HepG2 (cell line): ENCODE data around the gene RNF149. TPM values are rescaled to one million over a fixed set of nuclear protein-coding genes. Genes with fewer than 3 reads are reported as not detected.

Experiments
- ARID2 ChIP-seq: sonication (generic); formaldehyde crosslinking; IDR thresholded peaks from 2 replicates; pipeline ENCODE4 v1.8.1; 2022; ENCODE audit warnings: mild to moderate bottlenecking, missing genetic modification reagents, borderline replicate concordance
- ATF7-NPFF ChIP-seq: sonication (generic); formaldehyde crosslinking; IDR thresholded peaks from 2 replicates; pipeline ENCODE4 v1.8.1; 2023; ENCODE audit warnings: mild to moderate bottlenecking, low read depth, missing genetic modification reagents, moderate library complexity
- CAMTA2 ChIP-seq: sonication (generic); formaldehyde crosslinking; IDR thresholded peaks from 2 replicates; pipeline ENCODE4 v1.4.0; 2020; ENCODE audit warnings: mild to moderate bottlenecking, missing genetic modification reagents, borderline replicate concordance
- CREBL2 ChIP-seq: sonication (generic); formaldehyde crosslinking; IDR thresholded peaks from 2 replicates; pipeline ENCODE4 v1.8.1; 2023; ENCODE audit warnings: missing genetic modification reagents, mild to moderate bottlenecking, borderline replicate concordance
- DRAP1 ChIP-seq: IDR thresholded peaks from 2 replicates; pipeline ENCODE4 v1.6.1; 2016; ENCODE audit warnings: missing genetic modification reagents, missing compliant biosample characterization
- FOSL2 ChIP-seq: sonication (generic); formaldehyde crosslinking; IDR thresholded peaks from 2 replicates; pipeline ENCODE4 v1.4.0; 2020; ENCODE audit warnings: missing genetic modification reagents
- HOXD1 ChIP-seq: sonication (generic); formaldehyde crosslinking; IDR thresholded peaks from 2 replicates; pipeline ENCODE4 v1.5.0; 2020; ENCODE audit warnings: missing genetic modification reagents
- KLF11 ChIP-seq: IDR thresholded peaks from 2 replicates; pipeline ENCODE4 v1.6.1; 2016; ENCODE audit warnings: missing compliant biosample characterization
- MEIS1 ChIP-seq: sonication (generic); formaldehyde crosslinking; IDR thresholded peaks from 2 replicates; pipeline ENCODE4 v1.9.0; 2021; ENCODE audit warnings: mild to moderate bottlenecking, missing genetic modification reagents, moderate library complexity, borderline replicate concordance
- MEIS2 ChIP-seq: sonication (generic); formaldehyde crosslinking; IDR thresholded peaks from 2 replicates; pipeline ENCODE4 v1.9.0; 2021; ENCODE audit warnings: mild to moderate bottlenecking, missing genetic modification reagents
- MIXL1 ChIP-seq: IDR thresholded peaks from 2 replicates; pipeline ENCODE4 v1.6.1; 2016
- MZF1 ChIP-seq: sonication (generic); formaldehyde crosslinking; IDR thresholded peaks from 2 replicates; pipeline ENCODE4 v1.8.1; 2023; ENCODE audit warnings: mild to moderate bottlenecking, missing genetic modification reagents, borderline replicate concordance
- NCOA2 ChIP-seq: sonication (generic); formaldehyde crosslinking; IDR thresholded peaks from 2 replicates; pipeline ENCODE4 v1.8.0; 2022; ENCODE audit warnings: inconsistent platforms
- NONO ChIP-seq, 2 experiments: fragments of 450-650 bp in 1 of 2; sonication (generic) in 1 of 2; formaldehyde crosslinking in 1 of 2; IDR thresholded peaks in 1 of 2; conservative IDR thresholded peaks in 1 of 2; 2 replicates each; pipeline versions ENCODE4 v1.6.1 to v1.8.0; 2017 to 2022; ENCODE audit warnings: mild to moderate bottlenecking in 1 of 2, missing genetic modification reagents in 1 of 2, moderate library complexity in 1 of 2
- PAF1 ChIP-seq: IDR thresholded peaks from 2 replicates; pipeline ENCODE4 v1.6.1; 2016; ENCODE audit warnings: missing genetic modification reagents, missing compliant biosample characterization
- PHF21A ChIP-seq: sonication (generic); formaldehyde crosslinking; IDR thresholded peaks from 2 replicates; pipeline ENCODE4 v1.5.0; 2020; ENCODE audit warnings: mild to moderate bottlenecking, missing genetic modification reagents
- TIGD3 ChIP-seq: sonication (generic); formaldehyde crosslinking; IDR thresholded peaks from 2 replicates; pipeline ENCODE4 v1.5.1; 2020; ENCODE audit warnings: mild to moderate bottlenecking, missing genetic modification reagents, borderline replicate concordance
- ZC3H13 ChIP-seq: sonication (generic); formaldehyde crosslinking; IDR thresholded peaks from 2 replicates; pipeline ENCODE4 v1.8.1; 2023; ENCODE audit warnings: mild to moderate bottlenecking, missing genetic modification reagents, moderate library complexity
- ZMAT5 ChIP-seq: sonication (generic); formaldehyde crosslinking; IDR thresholded peaks from 2 replicates; pipeline ENCODE4 v1.5.0; 2020; ENCODE audit warnings: mild to moderate bottlenecking, low read depth, missing genetic modification reagents, borderline replicate concordance
- ZNF235 ChIP-seq: sonication (generic); formaldehyde crosslinking; IDR thresholded peaks from 2 replicates; pipeline ENCODE4 v1.8.1; 2023; ENCODE audit warnings: mild to moderate bottlenecking, missing genetic modification reagents, borderline replicate concordance
- ZNF280D ChIP-seq: sonication (generic); formaldehyde crosslinking; IDR thresholded peaks from 2 replicates; pipeline ENCODE4 v1.5.1; 2020; ENCODE audit warnings: mild to moderate bottlenecking, missing genetic modification reagents
- ZNF296 ChIP-seq: sonication (generic); formaldehyde crosslinking; conservative IDR thresholded peaks from 2 replicates; pipeline ENCODE4 v1.5.0; 2020; ENCODE audit warnings: mild to moderate bottlenecking, missing genetic modification reagents
- ZNF569 ChIP-seq: sonication (generic); formaldehyde crosslinking; IDR thresholded peaks from 2 replicates; pipeline ENCODE4 v1.5.0; 2020; ENCODE audit warnings: mild to moderate bottlenecking, missing genetic modification reagents, moderate library complexity, borderline replicate concordance
- ZNF709 ChIP-seq: sonication (generic); formaldehyde crosslinking; IDR thresholded peaks from 2 replicates; pipeline ENCODE4 v1.5.0; 2020; ENCODE audit warnings: mild to moderate bottlenecking, missing genetic modification reagents
- ZNF772 ChIP-seq: sonication (generic); formaldehyde crosslinking; IDR thresholded peaks from 2 replicates; pipeline ENCODE4 v1.5.0; 2020; ENCODE audit warnings: mild to moderate bottlenecking, missing genetic modification reagents
- polyA plus RNA-seq, 8 experiments: library from polyadenylated mRNA; depleted of rRNA in 3 of 8; stranded (reverse) in 7 of 8; unstranded in 1 of 8; fragments of >200 nt; fragmentation: Illumina TruSeq in 4 of 8; extraction: Trizol in 4 of 8; gene quantifications; 2 replicates each; pipeline versions ENCODE4 v1.2.1 to v1.2.3, GENCODE V29; 2011 to 2016; ENCODE audit warnings: low read depth in 4 of 8, missing spikeins in 1 of 8, mixed read lengths in 1 of 8; ENCODE audit not compliant: insufficient read depth in 1 of 8
- total RNA-seq, 5 experiments: library from RNA; depleted of rRNA; stranded (reverse); fragments of >200 nt; fragmentation: Illumina TruSeq; extraction: Trizol; gene quantifications; 2 replicates each; pipeline ENCODE4 v1.2.3, GENCODE V29; 2016; ENCODE audit warnings: low read depth in 1 of 5

Gene RNF149
- total and polyA plus RNA-seq, 2 of the 13 experiments (the other 11 are each of a cell fraction or from before 2014, with no cell fraction given), result 87.6 to 109 TPM

DNA sequence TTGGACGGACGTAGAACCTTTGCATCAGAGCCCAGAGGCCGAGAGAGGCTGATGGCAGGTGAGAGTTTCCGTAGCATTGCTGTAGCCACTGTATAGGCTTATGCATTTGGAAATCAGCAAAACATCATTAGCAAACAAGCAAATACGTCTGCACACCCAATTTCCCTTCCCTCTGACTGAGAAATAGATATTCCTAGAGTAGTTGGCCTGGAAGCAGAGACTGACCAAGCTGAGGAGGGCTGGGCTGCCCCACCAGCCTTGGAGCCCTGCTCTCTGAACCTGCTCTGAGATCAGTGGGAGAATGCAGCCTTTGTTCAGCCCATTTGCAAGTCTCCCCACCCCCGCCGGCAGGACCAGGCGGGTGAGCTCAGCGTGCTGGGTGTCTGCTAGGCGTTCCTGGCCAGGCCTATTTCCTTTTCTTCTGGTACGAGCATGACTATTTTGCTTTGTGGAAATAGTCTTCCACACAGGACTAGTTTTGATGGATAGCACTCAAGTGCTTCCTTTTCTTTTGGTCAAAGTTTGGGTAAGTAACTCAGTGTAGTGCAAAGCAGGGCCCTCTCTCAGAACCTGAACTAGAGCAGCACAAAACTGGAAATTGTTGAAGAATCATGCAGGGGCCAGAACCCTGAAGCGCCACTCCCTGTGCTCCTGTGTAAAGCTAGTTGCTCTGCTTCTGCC, 21.9 kb upstream of the RNF149 start (continued):
- TF ChIP-seq TIGD3 (no peak), MEIS1 (CRISPR knock-in tag) (no peak; the same call in 1 of the 2 replicates), HOXD1 (CRISPR knock-in tag) (no peak), ARID2 (CRISPR knock-in tag) (no peak), FOSL2 (CRISPR knock-in tag) (peak; percentile 36; the same call in 1 of the 2 replicates), ZNF569 (CRISPR knock-in tag) (no peak), ZNF296 (no peak), MIXL1 (CRISPR knock-in tag) (peak; percentile 54), ZNF280D (0 out of 2 replicates have a peak, but pooled peaks have one; percentile 53), CAMTA2 (peak; percentile 87; the same call in 1 of the 2 replicates), MZF1 (CRISPR knock-in tag) (no peak), PAF1 (CRISPR knock-in tag) (no peak), PHF21A (CRISPR knock-in tag) (peak; percentile 92), ZNF235 (CRISPR knock-in tag) (no peak), MEIS2 (no peak; the same call in 1 of the 2 replicates), ZMAT5 (CRISPR knock-in tag) (no peak), ZNF709 (CRISPR knock-in tag) (no peak), ATF7-NPFF (peak; percentile 84), ZC3H13 (CRISPR knock-in tag) (no peak), NCOA2 (CRISPR knock-in tag) (peak; percentile 52; the same call in 1 of the 2 replicates), CREBL2 (no peak), NONO (IDR thresholded peaks at IDR 0.05) (no peak), NONO (CRISPR knock-in tag; conservative IDR thresholded peaks at IDR 0.05) (peak; percentile 65; the same call in 1 of the 2 replicates), KLF11 (CRISPR knock-in tag) (no peak; the same call in 1 of the 2 replicates), DRAP1 (CRISPR knock-in tag) (peak; percentile 79), ZNF772 (CRISPR knock-in tag) (peak; percentile 58; the same call in 1 of the 2 replicates)
